SK-N-SH treated with all-trans-retinoic acid at 6 μM for 48 hours (cell line): ENCODE measurements around the gene CDK18.

ENCODE experiments used
- TCF4 ChIP-seq: fragments of 250-450 bp; sonication (Bioruptor Pico); IDR thresholded peaks from 2 replicates; pipeline ENCODE4 v1.8.0; 2021; ENCODE audit warnings: mild to moderate bottlenecking, moderate library complexity, borderline replicate concordance
- TOX ChIP-seq: fragments of 250-450 bp; sonication (Bioruptor Pico); IDR thresholded peaks from 2 replicates; pipeline ENCODE4 v1.8.0; 2021; ENCODE audit warnings: mild to moderate bottlenecking, moderate library complexity, borderline replicate concordance
- ZNF565 ChIP-seq: fragments of 450-650 bp; formaldehyde crosslinking; conservative IDR thresholded peaks from 2 replicates; pipeline ENCODE4 v1.5.0; 2020; ENCODE audit warnings: low read depth, mild to moderate bottlenecking, moderate library complexity

- TF ChIP-seq TCF4 (CRISPR knock-in tag) (no peak), ZNF565 (no peak), TOX (no peak)
Measured at GRCh38 chr1:205576805-205577761, 72.6 kb downstream of the CDK18 start.
